Muscle of arm (tissue), 12 donors: ENCODE data around the gene SLC6A7. TPM values are rescaled to one million over a fixed set of nuclear protein-coding genes. Genes with fewer than 3 reads are reported as not detected.
"Not testable (repeated sequence)": the region's sequence is repeated elsewhere in the genome, so short reads cannot be mapped to it uniquely, and the experiment has no call there.

Source experiments
- DNase-seq: peaks from one replicate; pipeline ENCODE4 v3.0.0-alpha.2; 2013
- polyA plus RNA-seq, 12 donors: library from polyadenylated mRNA; unstranded; fragments of 120-200 nt; gene quantifications; one replicate each; pipeline ENCODE4 v1.2.1, GENCODE V29; 2013; ENCODE audit not compliant: insufficient read length in 12 of 12

SLC6A7 gene
- polyA plus RNA-seq, 12 donors: 0.20 to 1.9 (median 0.52) TPM; not detected in 2

GRCh38 chr5:150217038-150217437 is 27.2 kb downstream of the SLC6A7 start:
- no peak for DNase-seq

DNA sequence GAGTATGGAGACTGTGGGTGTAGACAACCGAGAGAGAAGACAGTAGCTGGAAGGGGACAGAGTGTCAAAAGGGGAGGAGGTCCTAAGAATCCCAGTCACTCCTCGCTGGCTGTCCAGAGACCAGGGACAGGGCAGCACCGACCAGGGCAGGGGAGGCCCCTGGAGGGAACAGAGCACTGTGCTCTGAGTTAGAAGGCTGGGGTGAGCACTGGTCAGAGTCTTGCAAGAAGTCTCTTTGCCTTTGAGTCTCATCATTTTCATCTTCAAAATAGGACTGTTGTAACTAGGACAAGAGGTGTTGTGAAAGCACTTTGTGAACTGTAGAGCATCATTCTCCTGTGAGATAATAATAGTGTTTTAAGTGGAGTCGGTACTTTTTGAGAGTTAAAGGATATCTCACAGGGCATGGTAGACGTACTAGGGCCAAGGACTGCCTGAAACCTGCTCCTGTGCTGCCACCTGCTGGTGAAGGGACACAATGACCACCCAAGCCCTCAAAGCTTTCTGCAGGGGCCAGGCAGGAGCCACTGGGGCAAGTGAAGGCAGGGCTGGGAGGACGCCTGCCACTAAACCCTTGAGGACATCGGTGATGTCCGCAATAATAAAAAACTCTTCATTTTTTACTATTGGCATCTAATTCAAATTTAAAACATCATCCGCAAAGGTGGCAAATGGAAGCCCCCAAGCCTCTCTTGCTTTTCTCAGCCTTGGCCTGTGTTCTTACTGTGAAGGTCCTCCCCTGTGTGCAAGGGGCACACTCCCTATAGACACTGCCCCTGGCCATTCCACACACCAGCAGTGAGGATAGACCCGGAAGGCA is 28.2 kb downstream of the SLC6A7 start:
- DNase-seq: peak; percentile 89

DNA sequence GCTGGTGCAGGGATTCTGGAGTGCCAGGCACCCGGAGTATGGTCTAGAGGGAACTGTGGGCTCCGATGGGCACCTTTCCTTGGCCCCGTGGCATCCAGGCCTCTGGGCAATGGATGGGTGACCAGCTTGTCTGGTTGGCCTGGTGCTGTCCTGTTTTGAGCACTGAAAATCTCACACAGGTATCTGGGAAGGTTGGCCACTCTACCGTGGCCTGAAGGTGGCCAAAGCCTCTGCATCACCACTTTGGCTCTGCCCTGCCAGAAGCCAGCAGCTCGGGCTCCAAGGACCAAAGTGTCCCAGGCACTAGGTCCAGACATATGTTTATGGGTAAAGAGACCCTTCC is 28.8 kb downstream of the SLC6A7 start:
- no peak for DNase-seq

- DNase-seq: no peak
Measured at GRCh38 chr5:150219142-150219541, 29.3 kb downstream of the SLC6A7 start.

GRCh38 chr5:150219861-150220260 is 30.0 kb downstream of the SLC6A7 start:
- no peak for DNase-seq

DNA sequence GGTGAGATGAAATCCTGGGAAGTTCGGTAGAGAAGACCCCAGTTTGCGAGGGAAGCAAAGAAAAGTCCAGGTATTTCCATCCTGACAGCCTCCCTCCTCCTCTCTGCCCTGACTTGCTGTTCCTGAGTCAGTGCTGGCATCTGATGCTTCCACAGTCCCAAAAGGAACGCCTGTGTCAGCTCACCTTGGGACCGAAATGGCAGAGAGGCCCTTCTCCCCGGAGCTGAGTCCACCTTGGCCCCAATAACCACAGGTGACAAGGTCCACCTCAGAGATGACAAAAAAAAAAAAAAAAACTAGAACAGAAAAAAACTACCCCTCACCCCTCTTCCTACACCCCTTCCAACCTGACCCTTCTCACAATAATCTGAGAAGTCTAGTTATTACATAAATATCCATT is 31.6 kb downstream of the SLC6A7 start:
- no peak for DNase-seq

GRCh38 chr5:150222906-150223305 is 33.0 kb downstream of the SLC6A7 start:
- no peak for DNase-seq

- DNase-seq: no peak
Measured at GRCh38 chr5:150223474-150223873, 33.6 kb downstream of the SLC6A7 start.

GRCh38 chr5:150224483-150225027 is 34.7 kb downstream of the SLC6A7 start:
- DNase-seq: no peak

DNA sequence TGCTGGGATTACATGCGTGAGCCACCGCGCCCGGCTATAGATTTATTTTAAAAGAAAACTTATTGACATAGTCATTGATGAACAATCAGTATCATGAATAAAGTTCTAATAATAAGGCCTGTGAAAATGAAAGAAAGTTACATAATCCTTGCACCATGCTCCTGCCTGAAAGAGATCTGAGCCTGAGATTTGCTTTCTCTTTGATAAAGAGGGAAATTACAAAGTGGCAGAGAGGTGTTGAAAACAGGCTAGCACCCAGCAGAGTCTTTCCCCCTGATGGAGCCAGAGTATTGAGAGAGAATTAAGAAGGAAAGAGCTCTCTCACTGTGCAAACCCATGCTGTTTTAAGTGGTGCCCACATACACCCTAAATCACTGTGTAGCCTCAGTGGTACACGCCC is 37.2 kb downstream of the SLC6A7 start:
- DNase-seq: no peak

DNA sequence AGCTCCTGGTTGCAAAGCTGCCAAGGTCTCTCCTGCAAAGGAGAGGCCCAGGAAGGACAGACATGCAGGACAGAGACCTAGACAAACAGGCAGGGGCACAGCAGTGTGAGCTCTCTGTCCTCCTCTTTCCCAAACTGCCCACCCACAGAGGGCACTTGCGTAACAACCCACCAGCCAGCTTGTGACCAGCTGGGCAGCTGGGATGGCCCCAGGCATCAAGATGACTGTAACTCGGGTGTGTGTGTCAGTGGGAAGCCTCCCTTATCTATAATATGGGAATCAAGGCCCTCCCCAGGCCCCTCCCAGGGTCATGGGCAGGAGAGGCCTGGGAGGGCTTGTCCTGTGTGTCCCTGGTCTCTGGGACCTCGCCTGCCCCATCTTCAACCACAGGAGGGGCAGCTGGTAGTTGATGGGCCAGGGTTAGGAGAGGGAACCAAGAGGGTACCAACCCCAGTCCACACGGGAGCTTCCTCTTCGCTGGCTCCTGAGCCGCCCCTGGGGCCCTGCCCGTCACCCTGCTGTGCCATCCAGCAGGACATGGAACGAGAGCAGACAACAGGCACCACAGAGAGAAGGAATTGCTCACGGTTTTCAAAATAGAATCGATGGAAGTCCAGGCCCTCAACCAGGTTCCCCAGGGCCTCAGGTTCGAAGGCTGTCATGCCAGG is 37.9 kb downstream of the SLC6A7 start:
- DNase-seq: no peak

GRCh38 chr5:150229571-150229970 is 39.7 kb downstream of the SLC6A7 start:
- no peak for DNase-seq

DNA sequence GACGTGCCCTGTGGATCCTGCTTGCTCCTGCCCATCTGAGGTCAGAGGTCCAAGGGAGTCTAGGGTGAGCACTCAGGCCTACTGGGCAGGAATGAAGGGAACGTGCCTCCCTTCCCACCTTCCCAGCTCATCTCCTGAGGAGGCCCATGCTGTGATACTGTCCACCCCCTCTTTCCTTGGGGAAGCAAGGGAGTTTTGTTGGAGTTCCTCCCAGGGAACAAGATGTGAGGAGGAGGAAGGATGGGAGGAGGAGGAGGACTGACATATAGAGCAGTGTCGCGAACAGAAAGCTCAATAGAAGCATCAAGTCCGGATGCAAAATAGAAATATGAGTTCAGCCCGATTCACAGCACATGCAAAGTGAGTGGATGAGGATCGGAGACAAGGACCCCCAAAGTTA is 41.0 kb downstream of the SLC6A7 start:
- no peak for DNase-seq

DNA sequence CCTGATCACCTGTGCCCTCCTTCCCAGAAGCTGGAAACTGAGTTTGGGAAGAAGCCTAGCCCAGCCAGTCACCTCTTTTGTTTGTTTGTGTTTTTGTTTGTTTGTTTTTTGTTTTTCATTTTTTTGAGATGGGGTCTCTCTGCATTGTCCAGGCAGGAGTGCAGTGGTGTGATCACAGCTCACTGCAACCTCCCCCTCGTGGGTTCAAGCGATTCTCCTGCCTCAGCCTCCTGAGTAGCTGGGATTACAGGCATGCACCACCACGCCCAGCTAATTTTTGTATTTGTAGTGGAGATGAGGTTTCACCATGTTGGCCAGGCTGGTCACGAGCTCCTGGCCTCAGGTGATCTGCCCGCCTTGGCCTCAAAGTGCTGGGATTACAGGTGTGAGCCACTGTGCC is 43.8 kb downstream of the SLC6A7 start:
- DNase-seq: not testable (repeated sequence)

- DNase-seq: no peak
Measured at GRCh38 chr5:150234576-150235499, 45.0 kb downstream of the SLC6A7 start.

GRCh38 chr5:150235500-150235854 is 45.6 kb downstream of the SLC6A7 start:
- DNase-seq: no peak

GRCh38 chr5:150236313-150236712 is 46.5 kb downstream of the SLC6A7 start:
- no peak for DNase-seq

- no peak for DNase-seq
Measured at GRCh38 chr5:150236981-150237754, 47.3 kb downstream of the SLC6A7 start.

DNA sequence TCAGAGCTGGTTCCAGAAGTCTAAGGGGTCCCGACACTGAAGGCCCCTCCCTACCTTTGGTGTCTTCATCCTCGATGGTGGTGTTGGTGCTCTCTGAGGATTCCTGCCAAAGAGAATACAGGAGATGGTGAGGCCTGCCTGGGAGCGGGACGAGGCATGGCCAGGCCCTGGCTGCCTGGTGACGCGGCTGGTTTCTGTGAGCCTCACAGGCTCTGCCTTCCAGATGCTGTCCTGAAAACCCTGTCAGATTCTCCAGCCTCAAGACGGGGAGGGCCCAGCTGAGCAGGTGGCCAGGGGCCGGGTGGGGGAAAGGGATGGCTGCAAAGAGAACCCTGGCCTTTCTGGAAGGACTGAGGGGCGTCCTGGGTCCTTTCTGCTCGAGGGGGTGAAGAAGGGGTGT is 48.8 kb downstream of the SLC6A7 start:
- DNase-seq: no peak

GRCh38 chr5:150239099-150239793 is 49.4 kb downstream of the SLC6A7 start:
- no peak for DNase-seq

DNA sequence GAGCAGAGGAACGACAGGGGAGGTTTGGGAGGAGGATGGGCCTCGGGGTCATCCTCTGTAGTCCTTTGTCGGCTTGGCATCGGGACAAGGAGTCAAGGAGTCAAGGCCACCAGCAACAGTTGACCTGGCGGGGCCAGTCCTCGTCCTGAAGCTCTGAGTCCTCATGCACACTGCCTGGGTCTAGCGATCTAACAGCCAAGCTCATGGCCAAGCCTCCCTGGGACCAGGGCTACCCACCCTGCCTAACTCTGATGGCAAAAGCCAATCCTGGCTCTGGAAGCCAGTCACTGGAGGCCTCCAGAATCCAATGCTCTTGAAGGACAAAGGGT is 49.9 kb downstream of the SLC6A7 start:
- DNase-seq: no peak
